HEK293T (cell line): Measurements from ENCODE around the gene OR12D1.

Source experiments
- CTCF ChIA-PET: fragments of 350-600 bp; formaldehyde crosslinking; extraction: SDS; loops from one replicate; lab custom pipeline; 2021; ENCODE audit warnings: antibody characterized with exemption, inconsistent platforms; lab: Yijun Ruan, JAX
- POLR2A ChIA-PET: fragments of 350-600 bp; formaldehyde crosslinking; extraction: SDS; loops from one replicate; lab custom pipeline; 2020; ENCODE audit warnings: antibody characterized with exemption, inconsistent platforms; lab: Yijun Ruan, JAX
- DNase-seq: peaks from one replicate; pipeline ENCODE4 v3.0.0; 2012; ENCODE audit warnings: mixed read lengths; ENCODE audit errors: extremely low spot score
- FOXK2 ChIP-seq: fragments of 450-650 bp; IDR thresholded peaks from 2 replicates; pipeline ENCODE4 v1.6.1; 2016; ENCODE audit warnings: mild to moderate bottlenecking
- NFRKB ChIP-seq: fragments of 450-650 bp; IDR thresholded peaks from 2 replicates; pipeline ENCODE4 v1.6.1; 2016; ENCODE audit warnings: mild to moderate bottlenecking, moderate library complexity

Gene OR12D1

DNA sequence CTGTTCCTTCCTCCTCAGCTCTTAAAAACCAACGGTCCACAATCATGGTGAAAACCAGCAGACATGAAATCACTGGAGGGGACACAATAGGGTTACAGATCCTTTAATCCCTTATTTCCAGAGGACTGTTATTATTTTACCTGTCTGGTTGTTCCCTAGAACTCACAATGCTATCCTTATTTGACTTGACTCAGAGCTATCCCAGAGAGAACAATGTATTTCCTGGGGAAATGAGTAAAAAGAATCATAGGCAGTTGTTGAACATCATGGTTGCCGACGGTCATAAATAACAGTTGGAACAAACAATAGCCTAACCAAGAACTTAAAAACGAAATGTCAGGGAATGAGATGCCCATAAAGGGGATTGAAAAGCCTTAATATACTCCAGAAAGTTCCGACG lies 51.5 kb downstream of the OR12D1 start:
- ChIA-PET POLR2A (no interaction called here), CTCF (no interaction called here)
- no peak for DNase-seq
- TF ChIP-seq NFRKB (no peak), FOXK2 (no peak)
